HG03469 (cell line): ENCODE measurements around the gene TMEM132C.

Experiments used
- ATAC-seq: cut with Tn5 transposase; IDR thresholded peaks from one replicate; pipeline ENCODE4 v1.9.1; 2021; ENCODE audit warnings: mild to moderate bottlenecking, moderate library complexity, moderate number of reproducible peaks; ENCODE audit not compliant: unreplicated experiment

Gene TMEM132C

GRCh38 chr12:128543971-128544370 is 277.0 kb downstream of the TMEM132C start:
- no peak for ATAC-seq

DNA sequence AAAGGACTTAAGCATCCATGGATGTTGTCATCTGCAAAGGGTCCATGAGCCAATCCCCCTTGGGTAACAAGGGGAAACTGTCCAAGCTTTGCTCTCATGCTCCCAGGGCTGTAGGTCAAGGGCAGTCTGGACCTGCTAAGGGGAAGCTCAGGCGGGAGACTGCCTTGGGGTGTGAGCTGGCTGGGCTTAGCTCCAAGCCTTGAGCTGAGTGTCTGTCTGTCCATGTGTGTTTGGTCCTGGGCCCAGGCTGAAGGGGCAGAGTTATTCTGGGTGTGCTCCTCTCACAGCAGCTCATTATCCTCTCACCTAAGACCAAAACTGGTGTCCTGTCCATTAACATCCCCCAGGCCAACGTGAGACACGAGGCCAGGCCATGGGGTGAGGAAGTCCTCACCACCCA is 282.0 kb downstream of the TMEM132C start:
- ATAC-seq: no peak

- no peak for ATAC-seq
Measured at GRCh38 chr12:128549601-128550218, 282.7 kb downstream of the TMEM132C start.

GRCh38 chr12:128551266-128551665 is 284.3 kb downstream of the TMEM132C start:
- no peak for ATAC-seq

- no peak for ATAC-seq
Measured at GRCh38 chr12:128554546-128555304, 287.8 kb downstream of the TMEM132C start.

DNA sequence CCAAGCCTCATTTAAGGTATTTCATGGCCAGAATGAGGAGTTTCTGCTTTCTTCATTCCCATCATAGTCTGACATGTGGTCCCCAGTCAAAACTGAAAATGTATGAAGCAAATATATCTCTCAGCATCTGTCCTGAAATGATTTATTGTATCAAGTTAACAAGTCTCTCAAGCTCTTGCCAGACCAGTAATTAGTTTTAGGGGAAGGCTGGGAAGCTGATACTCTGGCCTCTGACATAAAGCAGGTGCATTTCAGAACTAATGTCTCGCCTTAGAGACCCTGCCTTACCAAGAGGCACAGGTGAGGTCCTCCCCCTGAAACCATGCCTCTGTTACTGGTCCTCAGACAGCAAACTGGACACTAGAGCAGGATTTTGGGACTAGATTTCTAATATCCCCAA is 290.3 kb downstream of the TMEM132C start:
- no peak for ATAC-seq

GRCh38 chr12:128564956-128565355 is 298.0 kb downstream of the TMEM132C start:
- no peak for ATAC-seq

DNA sequence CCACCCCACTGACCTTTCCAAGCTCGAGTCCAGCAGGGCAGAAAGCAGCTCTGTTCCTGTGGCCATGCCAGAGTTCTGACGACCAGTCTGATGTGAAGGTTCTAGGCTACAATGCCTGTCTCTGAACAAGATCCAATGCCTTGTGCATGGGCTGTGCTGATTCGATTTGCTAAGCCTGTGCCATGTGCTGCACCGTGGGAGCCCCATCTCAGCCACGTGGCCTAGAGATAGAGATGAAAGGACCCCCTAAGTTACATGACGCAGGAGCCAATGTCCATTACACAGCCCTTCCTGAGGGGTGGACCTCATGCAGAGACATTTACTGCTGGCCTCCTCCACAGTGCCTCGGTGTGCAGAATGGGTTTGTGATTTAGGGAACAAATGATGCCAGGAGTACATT is 300.8 kb downstream of the TMEM132C start:
- no peak for ATAC-seq

- ATAC-seq: no peak
Measured at GRCh38 chr12:128570191-128571065, 303.5 kb downstream of the TMEM132C start.

DNA sequence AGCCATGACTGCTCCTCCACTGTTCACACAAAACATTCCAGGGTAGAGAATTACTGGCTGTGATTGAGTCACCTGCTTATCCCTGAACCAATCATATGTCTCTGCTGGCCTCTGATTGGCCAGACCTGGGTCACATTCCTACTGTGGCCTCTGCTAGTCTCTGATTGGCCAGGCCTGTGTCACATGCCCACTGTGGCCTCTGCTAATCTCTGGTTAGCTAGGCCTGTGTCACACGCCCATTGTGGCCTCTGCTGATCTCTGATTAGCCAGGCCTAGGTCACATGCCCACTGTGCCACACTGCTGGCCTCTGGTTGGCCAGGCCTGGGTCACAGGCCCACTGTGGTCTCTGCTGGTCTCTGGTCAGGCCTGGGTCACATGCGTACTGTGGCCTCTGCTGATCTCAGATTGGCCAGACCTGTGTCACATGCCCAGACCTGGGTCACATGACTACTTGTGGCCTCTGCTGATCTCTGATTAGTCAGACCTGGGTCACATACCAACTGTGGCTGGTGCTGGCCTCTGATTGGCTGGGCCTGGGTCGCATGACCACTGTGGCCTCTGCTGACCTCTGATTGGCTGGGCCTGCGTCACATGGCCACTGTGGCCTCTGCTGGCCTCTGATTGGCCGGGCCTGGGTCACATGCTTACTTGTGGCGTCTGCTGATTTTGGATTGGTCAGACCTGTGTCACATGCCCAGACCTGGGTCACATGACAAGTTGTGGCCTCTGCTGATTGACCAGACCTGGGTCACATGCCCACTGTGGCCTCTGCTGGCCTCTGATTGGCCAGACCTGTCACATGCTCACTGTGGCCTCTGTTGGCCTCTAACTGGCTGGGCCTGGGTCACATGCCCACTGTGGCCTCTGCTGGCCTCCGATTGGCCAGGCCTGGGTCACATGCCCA is 305.2 kb downstream of the TMEM132C start:
- ATAC-seq: no peak

DNA sequence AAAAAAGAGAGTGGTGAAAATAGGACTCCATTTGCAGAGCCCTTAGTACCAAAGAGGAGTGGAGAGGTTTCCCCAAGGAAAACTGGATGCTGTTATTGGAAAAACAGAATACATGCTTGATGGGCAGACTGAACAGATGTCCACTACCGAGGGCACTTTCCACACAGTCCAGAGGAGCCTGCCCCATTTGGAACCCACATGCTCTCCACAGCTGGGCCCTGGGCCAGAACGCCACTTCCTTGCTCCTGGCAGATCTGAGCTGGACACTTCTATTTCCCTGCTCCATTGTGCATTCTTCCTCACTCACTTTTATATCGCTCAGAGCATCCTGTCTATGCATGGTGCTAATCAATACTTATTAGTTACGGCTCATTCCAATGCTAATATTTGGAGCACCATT is 306.9 kb downstream of the TMEM132C start:
- ATAC-seq: no peak

DNA sequence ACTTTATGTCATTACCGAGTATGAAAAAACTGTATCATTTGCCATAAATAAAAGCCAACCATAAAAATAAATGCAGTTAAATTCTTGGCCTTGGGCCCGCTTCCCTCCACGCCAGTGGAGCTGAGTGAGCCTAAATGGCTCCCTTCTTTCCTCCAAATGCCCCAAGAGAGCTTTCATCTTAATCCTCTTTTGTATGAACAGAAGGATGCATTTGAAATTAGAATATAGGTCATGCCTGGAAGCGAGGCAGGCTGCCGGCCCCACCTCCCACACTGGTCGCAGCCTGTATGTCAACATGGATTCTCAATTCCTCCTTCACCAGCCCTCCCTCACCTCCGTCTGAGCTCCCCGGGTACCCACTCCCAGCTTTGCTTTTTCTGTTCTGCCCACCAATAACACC is 311.1 kb downstream of the TMEM132C start:
- ATAC-seq: no peak

- ATAC-seq: no peak
Measured at GRCh38 chr12:128581321-128581761, 314.4 kb downstream of the TMEM132C start.

DNA sequence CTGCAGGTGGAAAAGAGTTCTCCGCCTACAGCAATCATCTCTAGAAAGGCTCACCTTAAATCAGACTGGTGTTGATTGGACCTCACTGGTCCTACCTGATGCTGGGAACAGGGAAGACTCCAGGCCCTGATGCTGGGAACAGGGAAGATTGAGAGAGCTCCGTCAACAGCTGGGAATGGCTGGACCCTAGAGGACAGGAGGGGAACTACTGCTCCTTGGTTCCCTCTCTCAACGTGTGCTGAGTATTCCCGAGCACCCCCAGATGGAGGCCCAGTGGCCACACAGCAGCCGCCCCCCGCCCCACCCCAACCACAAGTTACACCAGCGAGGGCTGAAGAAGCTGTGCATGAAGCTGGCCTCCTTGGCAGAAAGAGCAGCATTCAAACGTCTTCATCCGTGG is 316.5 kb downstream of the TMEM132C start:
- no peak for ATAC-seq

DNA sequence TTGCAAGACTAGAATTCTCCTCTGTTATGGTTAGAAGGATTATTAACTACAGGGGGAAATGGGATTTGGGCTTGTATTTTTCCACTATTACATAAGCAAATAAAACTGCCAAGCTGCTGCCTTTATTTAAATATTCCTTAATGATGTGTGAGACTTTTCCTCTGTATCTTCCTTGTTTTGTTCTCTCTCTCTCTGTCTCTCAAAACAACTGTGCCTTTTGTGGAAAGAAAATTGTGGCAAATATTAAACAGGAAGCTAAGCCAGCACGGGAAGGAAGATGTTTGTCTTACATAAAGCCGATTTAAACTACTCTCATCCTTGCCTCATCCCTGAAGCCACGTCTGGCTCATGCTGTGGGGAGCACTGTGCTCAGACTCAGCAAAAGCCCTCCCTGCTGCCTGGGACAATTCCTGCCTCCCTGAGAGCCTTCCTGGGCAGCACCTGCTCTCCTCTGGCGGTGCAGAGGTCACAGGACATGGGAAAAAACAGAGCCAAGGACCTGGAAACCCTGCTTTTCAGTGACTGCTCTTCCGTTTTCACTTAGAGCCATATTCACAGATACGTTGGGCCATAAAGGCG is 319.6 kb downstream of the TMEM132C start:
- no peak for ATAC-seq

DNA sequence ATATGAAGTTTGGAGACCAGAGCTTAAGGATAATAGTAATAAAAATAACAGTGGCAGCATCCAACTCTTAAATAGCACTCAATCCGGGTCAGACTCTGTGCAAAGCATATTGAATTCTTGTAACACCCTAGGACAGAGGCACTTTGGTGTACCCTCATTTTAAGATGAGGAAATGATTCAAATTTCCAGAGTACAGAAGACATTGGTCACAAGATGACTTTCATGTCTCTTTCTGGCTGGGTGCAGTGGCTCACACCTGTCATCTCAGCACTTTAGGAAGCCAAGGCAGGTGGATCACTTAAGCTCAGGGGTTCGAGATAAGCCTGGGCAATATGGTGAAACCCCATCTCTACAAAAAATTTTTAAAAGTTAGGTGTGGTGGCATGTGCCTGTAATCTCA is 320.9 kb downstream of the TMEM132C start:
- no peak for ATAC-seq

DNA sequence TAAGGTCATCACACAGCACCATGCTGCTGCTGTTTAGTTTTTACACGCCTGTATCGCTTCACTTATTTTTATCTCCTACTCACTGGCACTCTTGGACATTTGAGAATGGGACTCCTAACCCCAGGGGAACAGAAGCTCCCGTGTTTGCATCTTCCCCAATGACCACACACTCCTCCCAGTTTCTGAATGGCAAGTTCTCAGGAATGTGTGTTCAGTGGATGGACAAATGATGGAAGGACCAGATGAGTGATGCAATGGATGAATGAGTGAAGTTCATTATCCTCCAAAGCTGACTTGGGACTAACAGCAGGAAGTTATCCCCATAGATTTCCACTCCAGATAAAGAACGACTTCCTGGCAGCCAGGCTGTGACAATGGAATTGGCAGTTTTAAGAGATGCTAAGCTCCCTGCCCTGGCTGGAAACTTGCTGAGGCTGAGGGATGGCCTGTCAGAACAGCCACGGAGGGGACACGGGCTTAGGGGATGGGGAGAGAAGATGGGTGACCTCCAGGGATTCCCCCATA is 325.3 kb downstream of the TMEM132C start:
- ATAC-seq: no peak

GRCh38 chr12:128594521-128594920 is 327.6 kb downstream of the TMEM132C start:
- ATAC-seq: no peak

DNA sequence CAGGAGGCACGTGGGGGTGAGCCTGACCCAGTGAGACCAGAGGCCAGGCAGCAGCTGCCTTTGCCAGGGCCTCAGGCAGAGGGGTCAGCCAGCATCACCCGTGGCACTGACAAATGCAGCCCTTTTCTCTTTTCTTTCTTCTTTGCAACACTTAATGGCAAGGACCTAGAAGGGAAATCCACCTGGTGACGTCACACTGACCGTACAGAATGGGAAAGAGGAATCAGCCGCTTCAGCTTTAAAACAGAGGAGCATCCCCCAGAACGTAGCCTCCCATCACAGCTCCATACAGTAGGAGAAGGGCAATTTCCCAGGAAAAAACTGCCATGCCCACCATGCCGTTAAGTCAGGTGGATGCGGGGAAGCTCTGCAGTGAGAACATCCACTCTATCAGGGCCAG is 328.6 kb downstream of the TMEM132C start:
- ATAC-seq: no peak

DNA sequence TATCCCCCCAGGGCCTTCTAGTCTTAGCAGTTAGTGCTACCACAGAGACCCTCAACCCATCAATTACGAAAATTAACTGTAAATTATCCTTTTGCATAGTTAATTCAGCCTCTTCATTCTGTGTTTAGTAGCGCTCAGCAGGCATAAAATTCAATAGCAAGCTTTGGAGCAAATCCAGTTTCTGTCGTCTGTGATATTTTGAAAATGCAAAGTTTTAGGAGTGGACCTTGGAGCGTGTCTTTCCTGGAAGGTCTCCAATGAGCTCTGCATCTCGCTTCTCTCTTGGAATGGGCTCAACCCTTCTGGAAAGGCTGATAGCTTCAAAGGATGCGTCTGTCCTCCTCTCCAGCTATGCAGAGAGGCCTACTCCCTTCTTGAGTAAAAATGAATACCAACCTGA is 333.9 kb downstream of the TMEM132C start:
- no peak for ATAC-seq
